Stimulated activated CD4-positive, alpha-beta T cell treated with anti-CD3 and anti-CD28 coated beads, TNF-alpha, amount 100 ng/mL, for 48 hours (primary cell): ENCODE data around the gene GUCY2D.

Experiments
- DNase-seq, 3 donors: peaks; one replicate each; pipeline ENCODE4 v3.0.0-alpha.2; 2020; ENCODE audit warnings: low read depth in 3 of 3

GUCY2D gene

DNA sequence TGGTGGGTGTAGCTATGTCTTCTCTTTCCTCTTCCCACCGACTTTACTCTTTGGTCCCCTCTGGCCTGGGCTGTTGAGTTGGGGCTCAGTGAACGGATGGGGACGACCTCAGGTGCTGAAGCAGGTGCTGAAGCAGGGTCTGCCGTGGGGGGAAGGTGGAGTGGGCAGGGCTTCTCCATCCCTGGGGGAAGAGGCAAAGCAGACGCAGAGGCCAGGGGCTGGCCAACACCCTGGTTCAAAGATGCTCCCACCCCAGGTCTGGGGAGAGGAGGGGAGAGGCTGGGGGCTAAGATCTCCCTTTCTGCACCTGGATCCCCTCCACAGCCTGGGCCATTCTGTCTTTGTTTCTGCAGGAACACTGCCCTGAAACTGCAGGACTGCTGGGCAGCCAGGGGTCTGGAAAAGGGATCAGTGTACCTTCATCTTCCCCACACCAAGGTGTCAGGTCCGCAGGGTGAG lies 62.2 kb downstream of the GUCY2D start:
- no peak for DNase-seq

DNA sequence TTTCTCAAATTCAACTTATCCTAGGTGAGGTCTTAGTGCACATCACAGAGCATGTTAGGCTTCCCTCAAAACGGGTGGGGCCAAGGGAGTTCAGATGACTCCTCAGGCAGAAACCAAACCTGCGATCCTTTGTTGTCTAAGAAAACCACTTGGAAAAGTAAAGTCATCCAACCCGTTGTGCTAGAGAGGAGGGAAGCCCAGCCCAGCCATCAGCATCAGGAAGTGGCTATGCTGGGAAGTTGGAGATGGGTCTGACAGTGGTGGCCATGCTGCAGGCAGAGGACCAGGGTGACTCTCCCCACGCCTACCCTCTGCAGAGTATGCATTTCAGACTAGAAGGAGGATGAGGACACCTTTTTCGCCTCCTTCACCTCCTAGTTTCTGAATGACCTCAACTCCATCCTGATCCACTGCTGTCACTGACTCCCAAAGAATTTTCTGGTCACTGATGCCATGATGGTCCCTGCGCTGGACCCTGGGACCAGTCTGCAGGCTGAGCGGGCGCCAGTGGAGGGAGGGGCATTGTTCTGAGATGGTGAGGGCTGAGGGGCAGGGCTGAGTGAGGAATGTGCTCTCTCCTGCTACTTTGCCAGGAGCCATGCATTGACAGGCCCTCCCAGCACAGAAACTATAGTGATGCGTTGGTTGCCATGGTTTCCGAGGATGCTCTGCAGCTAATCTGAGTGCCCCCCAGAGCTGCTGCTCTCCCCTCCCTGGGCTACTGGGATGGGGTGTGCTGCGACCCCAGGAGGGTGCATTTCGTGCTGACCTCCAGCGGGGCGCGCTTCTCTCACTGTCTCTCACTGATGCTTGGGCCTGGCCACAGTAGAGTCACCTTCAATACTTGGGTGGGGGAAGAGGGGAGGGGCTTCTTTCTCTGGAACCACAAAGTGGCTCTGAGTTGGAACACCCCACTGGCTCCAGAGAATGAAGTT lies 64.7 kb downstream of the GUCY2D start:
- no peak for DNase-seq

DNA sequence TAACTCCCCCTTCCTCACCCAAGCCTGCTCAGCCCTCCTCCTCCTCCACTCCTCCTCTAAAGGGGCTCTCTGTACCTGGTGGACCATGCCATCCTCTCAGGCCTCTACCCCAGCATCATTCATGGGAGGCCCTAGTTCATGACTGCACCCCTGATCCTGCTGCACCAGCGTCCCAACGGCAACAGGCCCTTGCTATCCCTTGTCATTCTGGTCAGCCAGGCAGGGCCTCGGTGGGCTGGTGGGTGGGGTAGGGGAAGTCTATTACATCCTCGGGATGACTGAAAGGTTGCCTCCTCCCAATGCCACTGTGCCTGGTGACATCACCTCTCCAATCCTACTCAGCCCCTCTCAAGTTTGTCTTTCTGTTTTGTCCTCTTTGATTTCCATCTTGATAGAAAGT lies 65.4 kb downstream of the GUCY2D start:
- no peak for DNase-seq

- no peak for DNase-seq
Observed at GRCh38 chr17:8068736-8069586, 66.5 kb downstream of the GUCY2D start.

- DNase-seq: no peak
Observed at GRCh38 chr17:8069587-8069860, 67.1 kb downstream of the GUCY2D start.
